HG02973 (cell line): ENCODE data around the gene STOML3.

Experiments
- ATAC-seq: cut with Tn5 transposase; IDR thresholded peaks from one replicate; pipeline ENCODE4 v1.9.1; 2021; ENCODE audit warnings: moderate library complexity; ENCODE audit not compliant: unreplicated experiment

STOML3 gene

DNA sequence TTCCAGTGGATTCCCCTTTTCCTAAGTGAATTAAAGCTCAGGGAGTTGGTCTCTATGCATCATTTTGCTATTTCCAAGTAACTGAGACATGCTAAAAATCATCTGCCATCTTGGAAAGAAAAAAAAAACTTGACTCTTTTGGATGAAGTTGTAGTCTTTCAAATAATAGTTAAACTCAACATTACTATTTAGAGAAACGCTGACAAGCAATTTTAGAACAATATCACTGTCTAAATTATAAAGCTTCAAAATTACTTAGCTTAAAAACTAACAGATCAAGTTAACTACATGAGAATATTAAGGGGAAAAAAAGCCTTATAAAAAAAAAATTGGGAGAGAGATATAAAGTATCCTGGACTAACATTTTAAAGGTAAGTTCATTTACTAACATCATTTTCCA, 68.5 kb downstream of the STOML3 start:
- no peak for ATAC-seq

DNA sequence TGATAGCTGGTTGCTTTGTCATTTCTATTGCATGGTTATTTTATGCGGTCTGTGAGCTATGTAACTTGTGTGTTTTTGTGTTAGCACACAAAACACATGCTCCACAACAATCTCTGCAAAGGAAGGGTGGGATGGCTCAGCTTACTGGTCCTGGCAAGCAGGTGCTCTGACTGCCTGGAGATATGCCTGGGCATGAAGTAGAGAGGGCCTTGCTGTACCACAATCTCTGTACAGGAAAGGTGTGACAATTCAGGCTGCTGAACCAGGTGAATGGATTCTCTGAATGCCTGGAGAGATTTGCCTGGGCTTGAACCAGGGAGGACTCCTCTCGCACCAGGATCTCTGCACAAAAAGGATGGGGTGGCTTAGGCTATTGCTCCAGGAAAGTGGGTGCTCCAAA, 69.5 kb downstream of the STOML3 start:
- ATAC-seq, result no peak
